ENCODE data around the gene TRPT1. TPM values are rescaled to one million over a fixed set of nuclear protein-coding genes. Genes with fewer than 3 reads are reported as not detected.

The TRPT1 gene
- total RNA-seq, 6 donors from 2014 or later = 27.2 to 69.1 (median 35.2) TPM

DNA sequence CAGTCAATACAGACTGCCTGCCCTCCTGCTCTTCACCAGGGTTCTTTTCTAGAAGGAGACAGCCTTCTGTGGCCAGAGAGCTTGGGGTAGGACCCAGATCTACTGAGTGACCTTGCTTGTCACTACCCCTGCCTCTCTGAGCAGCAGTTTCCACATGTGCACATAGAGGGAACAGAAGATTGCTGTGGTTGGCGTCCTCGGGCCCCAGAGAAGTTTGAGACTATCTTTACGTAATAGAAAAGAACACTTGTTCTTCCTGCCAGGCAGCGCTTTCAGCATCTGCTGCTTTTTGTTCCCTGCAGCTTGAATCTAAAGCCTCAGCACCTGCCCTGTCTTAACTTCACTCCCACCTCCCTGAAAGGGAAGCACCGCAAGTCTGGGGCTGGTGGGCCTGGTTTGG lies 13.0 kb upstream of the TRPT1 start:
- peaks cover 0 to 29% (median 14%) of the 10 kb centered on the region in 4 donors for H3K36me3 ChIP-seq
- 60 to 79% methylated on average over 5 of the region's 5 CpGs for WGBS, 2 donors
- TF ChIP-seq POLR2A (IDR thresholded peaks at IDR 0.05) = no peak
- peaks cover 53 to 72% (median 56%) of the 10 kb centered on the region in 4 donors for H3K4me1 ChIP-seq
- H3K4me3 ChIP-seq = no peak overlapping the region
- no peaks in the 10 kb centered on the region for H3K9me3 ChIP-seq
- no peaks in the 10 kb centered on the region for H3K27me3 ChIP-seq
- H3K27ac ChIP-seq = peak overlapping the region; percentile 74 to 99 (median 96)
- ATAC-seq (ENCODE audit: low FRiP score in 2 of 2) (no peak), DNase-seq (no peak)

DNA sequence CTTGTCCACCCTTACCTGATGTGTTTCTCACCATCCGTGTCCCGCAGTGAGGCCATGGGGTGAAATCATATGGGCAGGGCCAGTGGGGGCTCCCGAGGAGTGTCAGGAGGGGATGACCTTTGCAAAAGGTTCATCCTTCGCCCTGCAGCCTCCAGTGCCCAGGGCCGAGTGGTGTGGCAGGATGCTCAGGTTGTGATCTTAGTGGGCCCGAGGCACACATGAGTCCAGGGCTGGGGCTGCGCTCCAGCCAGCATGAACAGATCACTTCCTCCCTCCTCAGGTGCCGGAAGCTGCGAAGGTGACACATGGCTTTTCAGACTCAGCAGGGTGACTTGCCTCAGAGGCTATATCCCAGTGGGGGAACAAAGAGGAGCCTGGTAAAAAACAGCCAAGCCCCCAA lies 12.1 kb upstream of the TRPT1 start:
- H3K4me1 ChIP-seq = peaks cover 58 to 76% (median 61%) of the 10 kb centered on the region in 4 donors
- DNase-seq (no peak), ATAC-seq (ENCODE audit: low FRiP score in 2 of 2) (no peak)
- 75 to 82% methylated on average over 5 to 9 of the region's 9 CpGs for WGBS, 2 donors
- peaks cover 0 to 20% (median 7%) of the 10 kb centered on the region in 4 donors for H3K36me3 ChIP-seq
- TF ChIP-seq EP300 (IDR thresholded peaks at IDR 0.05) = no peak
- TF ChIP-seq CTCF (IDR thresholded peaks at IDR 0.05) = no peak
- TF ChIP-seq POLR2A (IDR thresholded peaks at IDR 0.05) = no peak
- TF ChIP-seq POLR2AphosphoS5 (IDR thresholded peaks at IDR 0.05) = no peak
- H3K27ac ChIP-seq = peak overlapping the region; percentile 74 to 99 (median 96)
- H3K9me3 ChIP-seq = no peaks in the 10 kb centered on the region
- H3K4me3 ChIP-seq = no peak overlapping the region
- no peaks in the 10 kb centered on the region for H3K27me3 ChIP-seq

DNA sequence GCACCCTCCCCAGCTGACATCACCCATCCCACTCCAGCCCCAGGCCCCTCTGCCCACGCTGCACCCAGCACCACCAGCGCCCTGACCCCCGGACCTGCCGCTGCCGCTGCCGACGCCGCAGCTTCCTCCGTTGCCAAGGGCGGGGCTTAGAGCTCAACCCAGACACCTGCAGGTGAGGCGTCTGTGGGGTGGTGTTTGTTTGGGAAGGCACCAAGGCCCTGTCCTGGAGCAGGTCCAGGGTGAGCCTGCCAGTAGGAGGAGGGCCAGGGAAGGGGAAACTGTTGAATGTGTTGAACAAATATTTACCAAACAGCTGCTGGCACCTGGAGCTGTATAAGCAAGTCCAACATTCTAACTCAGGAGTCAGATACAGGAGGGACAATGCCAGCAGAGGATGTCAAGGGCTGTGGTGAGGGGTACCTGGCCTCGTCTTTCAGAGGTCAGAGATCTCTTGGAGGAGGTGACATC lies 11.5 kb upstream of the TRPT1 start:
- Histone ChIP-seq H3K9me3 (no peaks in the 10 kb centered on the region), H3K36me3 (peaks cover 0 to 19% (median 7%) of the 10 kb centered on the region in 4 donors), H3K4me3 (no peak overlapping the region), H3K27ac (peak overlapping the region; percentile 74 to 99 (median 96)), H3K27me3 (no peaks in the 10 kb centered on the region), H3K4me1 (peaks cover 54 to 76% (median 57%) of the 10 kb centered on the region in 4 donors)
- ATAC-seq (ENCODE audit: low FRiP score in 2 of 2) = no peak
- WGBS, 2 donors = 56 to 82% methylated on average over 12 of the region's 12 CpGs
- TF ChIP-seq POLR2A (IDR thresholded peaks at IDR 0.05) = peak in 1 of 4 donors; percentile 33
- TF ChIP-seq CTCF (IDR thresholded peaks at IDR 0.05) = no peak
- peak; percentile 18 to 40 for TF ChIP-seq POLR2AphosphoS5 (IDR thresholded peaks at IDR 0.05)
- no peak for TF ChIP-seq EP300 (IDR thresholded peaks at IDR 0.05)
- peak; percentile 78 to 87 for DNase-seq

DNA sequence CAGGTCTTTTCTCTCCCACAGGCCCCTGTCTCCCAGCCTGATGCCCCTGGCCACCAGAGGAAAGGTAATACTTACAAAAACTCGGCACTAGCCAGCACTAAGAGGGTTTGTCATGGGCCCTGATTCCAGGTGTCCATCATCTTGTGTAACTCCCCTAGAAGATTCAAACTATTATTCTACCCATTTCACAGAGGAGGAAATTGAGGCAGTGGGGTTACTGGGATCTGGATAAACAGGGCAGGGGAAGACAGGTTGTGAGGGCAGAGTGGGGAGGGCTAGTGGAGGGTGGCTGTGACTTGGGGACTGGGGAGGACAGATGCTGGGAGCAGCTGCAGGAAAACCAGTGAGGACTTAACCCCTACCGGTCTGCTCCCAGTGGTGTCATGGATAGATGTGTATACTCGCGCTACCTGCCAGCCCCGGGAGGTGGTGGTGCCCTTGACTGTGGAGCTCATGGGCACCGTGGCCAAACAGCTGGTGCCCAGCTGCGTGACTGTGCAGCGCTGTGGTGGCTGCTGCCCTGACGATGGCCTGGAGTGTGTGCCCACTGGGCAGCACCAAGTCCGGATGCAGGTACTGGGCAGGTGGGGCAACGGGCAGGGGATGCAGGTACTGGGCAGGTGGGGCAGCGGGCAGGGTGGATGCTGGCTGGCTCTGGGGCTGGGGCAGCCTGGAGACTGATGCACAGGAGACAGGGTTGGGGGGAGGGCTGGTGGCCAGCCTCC lies 9.6 kb upstream of the TRPT1 start:
- peak in 1 of 2 donors; percentile 65 for DNase-seq
- peaks cover 0 to 19% (median 7%) of the 10 kb centered on the region in 4 donors for H3K36me3 ChIP-seq

More for the DNA sequence above, 9.6 kb upstream of the TRPT1 start:
- TF ChIP-seq POLR2A (IDR thresholded peaks at IDR 0.05) = no peak
- TF ChIP-seq EP300 (IDR thresholded peaks at IDR 0.05) = no peak
- TF ChIP-seq CTCF (IDR thresholded peaks at IDR 0.05) = no peak
- TF ChIP-seq POLR2AphosphoS5 (IDR thresholded peaks at IDR 0.05) = no peak
- H3K9me3 ChIP-seq = no peaks in the 10 kb centered on the region
- ATAC-seq (ENCODE audit: low FRiP score in 2 of 2) = no peak
- 85 to 94% methylated on average over 6 to 12 of the region's 12 CpGs for WGBS, 2 donors
- H3K4me3 ChIP-seq = peak overlapping the region; percentile 66 to 94 (median 84)
- H3K27ac ChIP-seq = peak overlapping the region; percentile 28 to 91 (median 78)
- H3K4me1 ChIP-seq = peaks cover 56 to 84% (median 64%) of the 10 kb centered on the region in 4 donors
- no peaks in the 10 kb centered on the region for H3K27me3 ChIP-seq
